Hematopoietic multipotent progenitor cell treated with erythropoietin and hydrocortisone succinate and interleukin-3 and kit ligand, for 15 days (in vitro differentiated cells): Measurements from ENCODE around the gene TMEM181.
"Not testable (repeated sequence)": the region's sequence is repeated elsewhere in the genome, so short reads cannot be mapped to it uniquely, and the experiment has no call there.

Source experiments
- DNase-seq: peaks from one replicate; pipeline ENCODE4 v3.0.0-alpha.2; 2015; ENCODE audit warnings: low spot score

TMEM181 gene

GRCh38 chr6:158639056-158639455 lies 79.2 kb downstream of the TMEM181 start:
- no peak for DNase-seq

GRCh38 chr6:158640519-158640918 lies 80.6 kb downstream of the TMEM181 start:
- DNase-seq: no peak

- DNase-seq: no peak
Observed at GRCh38 chr6:158642097-158642601, 82.3 kb downstream of the TMEM181 start.

- no peak for DNase-seq
Observed at GRCh38 chr6:158643836-158644230, 83.9 kb downstream of the TMEM181 start.

- peak; percentile 80 for DNase-seq
Observed at GRCh38 chr6:158644231-158645063, 84.6 kb downstream of the TMEM181 start, which contains the start of gene DYNLT1. Gene DYNLT1 (minus strand): TSS chr6:158644743. CDS start chr6:158644708, 35 bp downstream.

- no peak for DNase-seq
Observed at GRCh38 chr6:158645064-158646022, 85.5 kb downstream of the TMEM181 start.

- no peak for DNase-seq
Observed at GRCh38 chr6:158646023-158646910, 86.4 kb downstream of the TMEM181 start.

GRCh38 chr6:158647501-158647900 lies 87.6 kb downstream of the TMEM181 start:
- DNase-seq: no peak

- DNase-seq: no peak
Observed at GRCh38 chr6:158648682-158649131, 88.8 kb downstream of the TMEM181 start.

GRCh38 chr6:158649289-158650143 lies 89.6 kb downstream of the TMEM181 start, which contains the start of gene SYTL3:
Gene SYTL3 (plus strand): TSS chr6:158650054. CDS start chr6:158663269, 13,215 bp downstream.
- no peak for DNase-seq

- DNase-seq: not testable (repeated sequence)
Observed at GRCh38 chr6:158651981-158652737, 92.3 kb downstream of the TMEM181 start.

GRCh38 chr6:158653577-158654354 lies 93.9 kb downstream of the TMEM181 start:
- no peak for DNase-seq

GRCh38 chr6:158654498-158654897 lies 94.6 kb downstream of the TMEM181 start:
- no peak for DNase-seq

- no peak for DNase-seq
Observed at GRCh38 chr6:158654960-158655489, 95.1 kb downstream of the TMEM181 start.

- DNase-seq: no peak
Observed at GRCh38 chr6:158655569-158656450, 95.9 kb downstream of the TMEM181 start.

GRCh38 chr6:158656986-158657385 lies 97.1 kb downstream of the TMEM181 start:
- not testable (repeated sequence) for DNase-seq

GRCh38 chr6:158660333-158660754 lies 100.5 kb downstream of the TMEM181 start:
- no peak for DNase-seq
